RWPE1 (cell line): Measurements from ENCODE around the gene MRPL23.

Source experiments
- CTCF ChIA-PET: fragments of 350-600 bp; sonication (Branson Sonifier 250); formaldehyde crosslinking; extraction: SDS; loops from one replicate; lab custom pipeline; 2021; lab: Yijun Ruan, JAX
- POLR2A ChIA-PET: fragments of 400-600 bp; formaldehyde crosslinking; extraction: SDS; loops from one replicate; lab custom pipeline; 2020; ENCODE audit warnings: antibody characterized with exemption; ENCODE audit not compliant: low non-redundant PET; lab: Yijun Ruan, JAX
- DNase-seq: peaks from one replicate; pipeline ENCODE4 v3.0.0; 2012; ENCODE audit warnings: low spot score
- H3K27ac ChIP-seq: fragments of 450-650 bp; 2 replicates; pipeline ENCODE4 v1.5.1; 2017
- TF ChIP-seq, protein P1 (sequence below): fragments of 450-650 bp; conservative IDR thresholded peaks from 2 replicates; pipeline ENCODE4 v1.5.1; 2017; ENCODE audit warnings: low read depth, mild to moderate bottlenecking

MRPL23 gene

GRCh38 chr11:1953489-1954266 is 6.5 kb downstream of the MRPL23 start:
- TF ChIP-seq, protein P1, sequence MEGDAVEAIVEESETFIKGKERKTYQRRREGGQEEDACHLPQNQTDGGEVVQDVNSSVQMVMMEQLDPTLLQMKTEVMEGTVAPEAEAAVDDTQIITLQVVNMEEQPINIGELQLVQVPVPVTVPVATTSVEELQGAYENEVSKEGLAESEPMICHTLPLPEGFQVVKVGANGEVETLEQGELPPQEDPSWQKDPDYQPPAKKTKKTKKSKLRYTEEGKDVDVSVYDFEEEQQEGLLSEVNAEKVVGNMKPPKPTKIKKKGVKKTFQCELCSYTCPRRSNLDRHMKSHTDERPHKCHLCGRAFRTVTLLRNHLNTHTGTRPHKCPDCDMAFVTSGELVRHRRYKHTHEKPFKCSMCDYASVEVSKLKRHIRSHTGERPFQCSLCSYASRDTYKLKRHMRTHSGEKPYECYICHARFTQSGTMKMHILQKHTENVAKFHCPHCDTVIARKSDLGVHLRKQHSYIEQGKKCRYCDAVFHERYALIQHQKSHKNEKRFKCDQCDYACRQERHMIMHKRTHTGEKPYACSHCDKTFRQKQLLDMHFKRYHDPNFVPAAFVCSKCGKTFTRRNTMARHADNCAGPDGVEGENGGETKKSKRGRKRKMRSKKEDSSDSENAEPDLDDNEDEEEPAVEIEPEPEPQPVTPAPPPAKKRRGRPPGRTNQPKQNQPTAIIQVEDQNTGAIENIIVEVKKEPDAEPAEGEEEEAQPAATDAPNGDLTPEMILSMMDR, result no peak
- DNase-seq, result no peak
- POLR2A ChIA-PET, result no interaction called here
- H3K27ac ChIP-seq, result no peak overlapping the region
- CTCF ChIA-PET, result interaction anchor here (0.5 to 1.8 kb wide), 9 partner anchors 18 to 260 kb away, joined by 3 to 10 read pairs (median 4); no protein-coding TSS in a partner anchor

DNA sequence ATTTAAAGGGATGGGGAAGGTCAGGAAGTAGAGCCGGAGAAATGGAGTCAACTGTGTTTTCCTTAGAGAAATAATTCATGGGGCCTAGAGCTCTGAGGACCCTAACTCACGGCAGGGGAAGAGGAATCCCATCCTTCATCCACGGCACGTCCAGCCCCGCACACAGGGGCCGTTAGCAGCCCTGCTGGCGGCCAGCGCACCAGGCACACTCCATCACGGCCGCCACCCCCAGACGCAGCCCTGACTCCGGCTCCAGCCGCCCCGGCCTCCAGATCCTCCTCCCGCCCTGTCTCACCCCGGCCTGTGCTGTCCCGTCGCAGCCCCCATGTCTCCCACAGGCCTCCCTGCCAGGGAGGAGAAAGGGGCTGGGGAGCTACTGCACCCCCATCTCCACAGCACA is 11.2 kb downstream of the MRPL23 start:
- DNase-seq, result no peak
- ChIA-PET CTCF (interaction anchor here (0.7 kb wide), 1 partner anchor 33 kb away, joined by 4 read pairs; no protein-coding TSS in a partner anchor), POLR2A (no interaction called here)
- no peak overlapping the region for H3K27ac ChIP-seq
- TF ChIP-seq, protein P1, result no peak

- ChIA-PET POLR2A (no interaction called here), CTCF (no interaction called here)
- no peak overlapping the region for H3K27ac ChIP-seq
- TF ChIP-seq, protein P1, result no peak
- DNase-seq, result no peak
These were observed 12.7 kb downstream of the MRPL23 start for GRCh38 chr11:1959786-1960185.

- TF ChIP-seq, protein P1, result no peak
- POLR2A ChIA-PET, result interaction anchor here (0.5 kb wide), 1 partner anchor 87 kb away, joined by 3 read pairs; no protein-coding TSS in a partner anchor
- CTCF ChIA-PET, result no interaction called here
- H3K27ac ChIP-seq, result no peak overlapping the region
- DNase-seq, result no peak
These were observed 16.7 kb downstream of the MRPL23 start for GRCh38 chr11:1963864-1964263.

- CTCF ChIA-PET, result no interaction called here
- POLR2A ChIA-PET, result interaction anchor here (0.5 kb wide), 1 partner anchor 87 kb away, joined by 3 read pairs; no protein-coding TSS in a partner anchor
- no peak for DNase-seq
- H3K27ac ChIP-seq, result no peak overlapping the region
- TF ChIP-seq, protein P1, result no peak
These were observed 17.2 kb downstream of the MRPL23 start for GRCh38 chr11:1964348-1964747.

GRCh38 chr11:1964955-1965354 is 17.8 kb downstream of the MRPL23 start:
- ChIA-PET POLR2A (no interaction called here), CTCF (interaction anchor here (0.5 kb wide), 1 partner anchor 323 kb away, joined by 3 read pairs; no protein-coding TSS in a partner anchor)

More at GRCh38 chr11:1964955-1965354, 17.8 kb downstream of the MRPL23 start:
- no peak overlapping the region for H3K27ac ChIP-seq
- DNase-seq, result no peak
- TF ChIP-seq, protein P1, result no peak
